ENCODE data around the gene CDKAL1.

DNA sequence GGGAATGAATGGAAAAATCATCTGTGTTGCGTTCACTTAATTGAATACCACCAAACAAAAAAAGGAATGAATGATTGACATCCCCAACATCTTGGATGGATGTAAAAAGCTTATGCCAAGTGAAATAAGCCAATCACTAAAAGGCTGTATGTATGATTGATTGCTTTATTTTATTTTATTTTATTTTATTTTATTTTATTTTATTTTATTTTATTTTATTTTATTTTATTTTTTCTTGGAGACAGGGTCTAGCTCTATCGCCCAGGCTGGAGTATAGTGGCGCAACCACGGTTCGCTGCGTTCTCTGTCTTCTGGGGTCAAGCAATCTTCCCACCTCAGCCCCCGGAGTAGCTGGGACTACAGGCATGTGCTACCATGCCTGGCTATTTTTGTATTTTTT is 263.3 kb downstream of the CDKAL1 start:
- no peak for TF ChIP-seq EZH2 (IDR thresholded peaks at IDR 0.05; ENCODE audit: low read length, unreplicated experiment)
- TF ChIP-seq, protein P1, sequence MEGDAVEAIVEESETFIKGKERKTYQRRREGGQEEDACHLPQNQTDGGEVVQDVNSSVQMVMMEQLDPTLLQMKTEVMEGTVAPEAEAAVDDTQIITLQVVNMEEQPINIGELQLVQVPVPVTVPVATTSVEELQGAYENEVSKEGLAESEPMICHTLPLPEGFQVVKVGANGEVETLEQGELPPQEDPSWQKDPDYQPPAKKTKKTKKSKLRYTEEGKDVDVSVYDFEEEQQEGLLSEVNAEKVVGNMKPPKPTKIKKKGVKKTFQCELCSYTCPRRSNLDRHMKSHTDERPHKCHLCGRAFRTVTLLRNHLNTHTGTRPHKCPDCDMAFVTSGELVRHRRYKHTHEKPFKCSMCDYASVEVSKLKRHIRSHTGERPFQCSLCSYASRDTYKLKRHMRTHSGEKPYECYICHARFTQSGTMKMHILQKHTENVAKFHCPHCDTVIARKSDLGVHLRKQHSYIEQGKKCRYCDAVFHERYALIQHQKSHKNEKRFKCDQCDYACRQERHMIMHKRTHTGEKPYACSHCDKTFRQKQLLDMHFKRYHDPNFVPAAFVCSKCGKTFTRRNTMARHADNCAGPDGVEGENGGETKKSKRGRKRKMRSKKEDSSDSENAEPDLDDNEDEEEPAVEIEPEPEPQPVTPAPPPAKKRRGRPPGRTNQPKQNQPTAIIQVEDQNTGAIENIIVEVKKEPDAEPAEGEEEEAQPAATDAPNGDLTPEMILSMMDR (conservative IDR thresholded peaks at IDR 0.05; ENCODE audit: low read depth, low read length): no peak
- TF ChIP-seq EZH2phosphoT487 (IDR thresholded peaks at IDR 0.05; ENCODE audit: borderline replicate concordance, low read length): no peak
